WTC11 (cell line): ENCODE results near the gene PTPMT1. TPM values are rescaled to one million over a fixed set of nuclear protein-coding genes. Genes with fewer than 3 reads are reported as not detected.

Experiments
- ATAC-seq: fragments of 200-7000 bp; cut with Tn5 transposase; 2 replicates; pipeline ENCODE4 v1.10.0; 2021; ENCODE audit warnings: mild to moderate bottlenecking, moderate library complexity
- CTCF ChIA-PET: fragments of 300-600 bp; sonication (Branson Sonifier 250); formaldehyde crosslinking; loops from one replicate; lab custom pipeline; 2021; ENCODE audit warnings: antibody characterized with exemption; lab: Charles Lee
- POLR2A ChIA-PET: fragments of 350-600 bp; sonication (Branson Sonifier 250); formaldehyde crosslinking; loops from one replicate; lab custom pipeline; 2021; ENCODE audit warnings: antibody characterized with exemption; lab: Charles Lee
- DNase-seq: peaks from one replicate; pipeline ENCODE4 v3.0.0; 2021; ENCODE audit warnings: low spot score
- H3K27ac Mint-ChIP-seq: 2 replicates; pipeline ENCODE4 v1.8.0; 2021; ENCODE audit warnings: mixed read lengths
- H3K27me3 Mint-ChIP-seq: 2 replicates; pipeline ENCODE4 v1.8.0; 2021; ENCODE audit warnings: low read depth, mild to moderate bottlenecking, moderate library complexity, mixed read lengths
- H3K36me3 Mint-ChIP-seq: 2 replicates; pipeline ENCODE4 v1.8.0; 2021; ENCODE audit warnings: mixed read lengths
- H3K4me1 Mint-ChIP-seq: 2 replicates; pipeline ENCODE4 v1.8.0; 2022; ENCODE audit warnings: mixed read lengths
- H3K4me3 Mint-ChIP-seq: 2 replicates; pipeline ENCODE4 v1.8.0; 2021; ENCODE audit warnings: mild to moderate bottlenecking, moderate library complexity, mixed read lengths
- H3K9me3 Mint-ChIP-seq: 2 replicates; pipeline ENCODE4 v1.8.0; 2021; ENCODE audit warnings: mixed read lengths
- CBFB ChIP-seq: sonication (generic); formaldehyde crosslinking; IDR thresholded peaks from 2 replicates; pipeline ENCODE4 v1.8.1; 2022; ENCODE audit warnings: mild to moderate bottlenecking, low read depth, missing genetic modification reagents
- FOXP1 ChIP-seq: sonication (generic); formaldehyde crosslinking; IDR thresholded peaks from 2 replicates; pipeline ENCODE4 v1.8.0; 2022; ENCODE audit warnings: missing genetic modification reagents, mild to moderate bottlenecking, moderate library complexity, borderline replicate concordance
- JAZF1 ChIP-seq: fragments of 250-450 bp; sonication (Bioruptor Pico); IDR thresholded peaks from 2 replicates; pipeline ENCODE4 v1.9.0; 2021; ENCODE audit warnings: moderate library complexity, mild to moderate bottlenecking, inconsistent platforms
- JUN ChIP-seq: sonication (generic); formaldehyde crosslinking; IDR thresholded peaks from 2 replicates; pipeline ENCODE4 v1.8.0; 2023; ENCODE audit warnings: mild to moderate bottlenecking, missing genetic modification reagents
- MYBL2 ChIP-seq: sonication (generic); formaldehyde crosslinking; IDR thresholded peaks from 2 replicates; pipeline ENCODE4 v1.8.1; 2023; ENCODE audit warnings: mild to moderate bottlenecking, moderate library complexity, missing genetic modification reagents
- NFE2L1 ChIP-seq: sonication (generic); formaldehyde crosslinking; IDR thresholded peaks from 2 replicates; pipeline ENCODE4 v1.8.1; 2023; ENCODE audit warnings: missing genetic modification reagents
- NR2C2 ChIP-seq: sonication (generic); formaldehyde crosslinking; IDR thresholded peaks from 2 replicates; pipeline ENCODE4 v1.8.0; 2022; ENCODE audit warnings: mild to moderate bottlenecking, missing genetic modification reagents
- PREB ChIP-seq: sonication (generic); formaldehyde crosslinking; IDR thresholded peaks from 2 replicates; pipeline ENCODE4 v1.8.1; 2022; ENCODE audit warnings: mild to moderate bottlenecking, missing genetic modification reagents, moderate library complexity, borderline replicate concordance
- SP1 ChIP-seq: sonication (generic); formaldehyde crosslinking; conservative IDR thresholded peaks from 2 replicates; pipeline ENCODE4 v1.8.1; 2022; ENCODE audit warnings: missing genetic modification reagents
- TCF7 ChIP-seq: sonication (generic); formaldehyde crosslinking; IDR thresholded peaks from 2 replicates; pipeline ENCODE4 v1.8.0; 2022; ENCODE audit warnings: mild to moderate bottlenecking, low read depth, missing genetic modification reagents, moderate library complexity
- USF1 ChIP-seq: sonication (generic); formaldehyde crosslinking; IDR thresholded peaks from 2 replicates; pipeline ENCODE4 v1.8.0; 2022; ENCODE audit warnings: mild to moderate bottlenecking, missing genetic modification reagents
- ZNF423 ChIP-seq: fragments of 250-450 bp; sonication (Bioruptor Pico); IDR thresholded peaks from 2 replicates; pipeline ENCODE4 v2.1.2; 2022; ENCODE audit warnings: mild to moderate bottlenecking, moderate library complexity
- ZNF532 ChIP-seq: fragments of 250-450 bp; sonication (Bioruptor Pico); IDR thresholded peaks from 2 replicates; pipeline ENCODE4 v1.9.0; 2021; ENCODE audit warnings: mild to moderate bottlenecking, borderline replicate concordance
- ZNF671 ChIP-seq: fragments of 250-450 bp; sonication (Bioruptor Pico); IDR thresholded peaks from 2 replicates; pipeline ENCODE4 v1.8.0; 2021; ENCODE audit warnings: mild to moderate bottlenecking
- total RNA-seq: library from RNA; stranded (reverse); gene quantifications from 3 replicates; pipeline ENCODE4 v1.2.3, GENCODE V29; 2021
- TF ChIP-seq, protein P1 (sequence below): sonication (generic); formaldehyde crosslinking; IDR thresholded peaks from 2 replicates; pipeline ENCODE4 v1.8.1; 2023; ENCODE audit warnings: mild to moderate bottlenecking, missing genetic modification reagents
- TF ChIP-seq, protein P2 (sequence below): fragments of 250-450 bp; sonication (Bioruptor Pico); conservative IDR thresholded peaks from 2 replicates; pipeline ENCODE4 v1.9.0; 2021; ENCODE audit warnings: mild to moderate bottlenecking

Gene PTPMT1
- total RNA-seq, 1 experiment from 2014 or later: 49.5 TPM

GRCh38 chr11:47609675-47610074, 44.3 kb downstream of the PTPMT1 start:
- POLR2A ChIA-PET: interaction anchor here (0.7 kb wide), 2 partner anchors 29 to 32 kb away, joined by 6 to 10 read pairs; no protein-coding TSS in a partner anchor

GRCh38 chr11:47611348-47611794, 46.0 kb downstream of the PTPMT1 start:
- ChIA-PET CTCF (no interaction called here), POLR2A (no interaction called here)
- no peaks in the 10 kb centered on the region for H3K9me3 Mint-ChIP-seq
- no peaks in the 10 kb centered on the region for H3K27me3 Mint-ChIP-seq
- H3K4me1 Mint-ChIP-seq: no peaks in the 10 kb centered on the region
- no peak overlapping the region for H3K27ac Mint-ChIP-seq
- no peak for DNase-seq
- no peak for ATAC-seq
- no peak overlapping the region for H3K4me3 Mint-ChIP-seq
- TF ChIP-seq NR2C2 (CRISPR knock-in tag) (no peak), JUN (no peak), NFE2L1 (CRISPR knock-in tag) (no peak), MYBL2 (no peak), PREB (CRISPR knock-in tag) (no peak)
- TF ChIP-seq, protein P1, sequence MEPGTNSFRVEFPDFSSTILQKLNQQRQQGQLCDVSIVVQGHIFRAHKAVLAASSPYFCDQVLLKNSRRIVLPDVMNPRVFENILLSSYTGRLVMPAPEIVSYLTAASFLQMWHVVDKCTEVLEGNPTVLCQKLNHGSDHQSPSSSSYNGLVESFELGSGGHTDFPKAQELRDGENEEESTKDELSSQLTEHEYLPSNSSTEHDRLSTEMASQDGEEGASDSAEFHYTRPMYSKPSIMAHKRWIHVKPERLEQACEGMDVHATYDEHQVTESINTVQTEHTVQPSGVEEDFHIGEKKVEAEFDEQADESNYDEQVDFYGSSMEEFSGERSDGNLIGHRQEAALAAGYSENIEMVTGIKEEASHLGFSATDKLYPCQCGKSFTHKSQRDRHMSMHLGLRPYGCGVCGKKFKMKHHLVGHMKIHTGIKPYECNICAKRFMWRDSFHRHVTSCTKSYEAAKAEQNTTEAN (CRISPR knock-in tag): no peak
- TF ChIP-seq, protein P2, sequence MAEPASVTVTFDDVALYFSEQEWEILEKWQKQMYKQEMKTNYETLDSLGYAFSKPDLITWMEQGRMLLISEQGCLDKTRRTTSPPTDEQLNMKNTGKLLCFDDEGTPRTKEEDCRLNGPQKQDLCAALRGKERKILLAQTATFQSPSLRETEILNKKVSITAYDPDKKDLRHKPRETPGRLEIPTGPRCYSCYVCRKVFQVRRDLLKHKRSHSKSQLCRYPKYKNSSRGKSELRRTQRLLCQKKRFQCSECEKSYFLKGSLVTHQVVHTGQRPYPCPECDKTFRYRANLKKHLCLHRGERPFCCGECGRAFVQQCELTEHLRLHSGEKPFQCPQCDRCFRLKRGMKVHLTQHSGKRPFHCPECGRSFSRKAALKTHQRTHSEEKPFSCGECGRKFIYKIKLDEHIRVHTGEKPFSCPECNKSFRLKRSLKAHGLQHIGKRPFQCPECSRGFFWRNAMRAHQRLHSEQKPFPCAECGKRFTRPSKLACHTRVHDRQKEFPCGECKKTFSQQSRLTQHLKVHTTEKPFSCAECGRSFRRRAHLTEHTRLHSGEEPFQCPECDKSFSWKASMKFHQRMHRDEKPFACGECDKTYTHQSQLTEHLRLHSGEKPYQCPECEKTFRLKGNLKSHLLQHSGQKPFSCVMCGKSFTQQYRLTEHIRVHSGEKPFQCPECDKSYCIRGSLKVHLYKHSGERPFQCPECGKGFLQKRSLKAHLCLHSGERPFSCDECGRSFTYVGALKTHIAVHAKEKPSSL (CRISPR knock-in tag): no peak
- no peaks in the 10 kb centered on the region for H3K36me3 Mint-ChIP-seq

More at GRCh38 chr11:47609675-47610074, 44.3 kb downstream of the PTPMT1 start:
- no peaks in the 10 kb centered on the region for H3K36me3 Mint-ChIP-seq
- no peaks in the 10 kb centered on the region; the same call in 1 of the 2 replicates for H3K27me3 Mint-ChIP-seq
- CTCF ChIA-PET: interaction anchor here (0.6 kb wide), 1 partner anchor 365 kb away, joined by 3 read pairs; no protein-coding TSS in a partner anchor
- TF ChIP-seq, protein P1 (CRISPR knock-in tag): no peak
- TF ChIP-seq JAZF1 (CRISPR knock-in tag) (no peak), ZNF671 (CRISPR knock-in tag) (no peak), ZNF423 (CRISPR knock-in tag) (no peak), TCF7 (no peak), USF1 (CRISPR knock-in tag) (no peak), FOXP1 (CRISPR knock-in tag) (no peak), CBFB (CRISPR knock-in tag) (no peak), SP1 (CRISPR knock-in tag) (no peak), ZNF532 (CRISPR knock-in tag) (no peak)
- H3K4me3 Mint-ChIP-seq: no peak overlapping the region
- H3K4me1 Mint-ChIP-seq: no peaks in the 10 kb centered on the region
- no peak overlapping the region for H3K27ac Mint-ChIP-seq
- ATAC-seq (no peak), DNase-seq (no peak)
- H3K9me3 Mint-ChIP-seq: no peaks in the 10 kb centered on the region
